Measurements from ENCODE around the gene CCDC141. TPM values are rescaled to one million over a fixed set of nuclear protein-coding genes. Genes with fewer than 3 reads are reported as not detected.

The CCDC141 gene
- total RNA-seq, 1 donor from 2014 or later: 1.2 TPM

DNA sequence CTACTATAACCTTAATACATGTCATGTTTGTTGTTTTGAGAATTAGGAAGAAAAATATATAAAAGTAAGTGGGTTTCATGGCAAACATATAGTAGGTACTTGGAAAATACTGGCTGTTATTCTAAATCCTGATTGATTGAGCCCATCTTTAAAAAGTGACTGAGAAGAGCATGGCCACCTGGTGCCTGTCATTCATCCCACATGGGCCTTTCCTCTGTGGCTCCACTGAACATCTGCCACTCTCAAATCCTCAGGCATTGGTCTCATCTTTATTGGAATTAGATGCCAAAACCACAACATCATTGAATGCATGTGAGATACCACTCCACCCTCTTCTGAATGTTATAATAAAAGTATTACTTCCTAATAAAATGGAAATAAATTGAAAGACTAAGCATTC lies 141.1 kb downstream of the CCDC141 start:
- DNase-seq: no peak

GRCh38 chr2:178905261-178905660 lies 144.7 kb downstream of the CCDC141 start:
- DNase-seq: no peak

DNA sequence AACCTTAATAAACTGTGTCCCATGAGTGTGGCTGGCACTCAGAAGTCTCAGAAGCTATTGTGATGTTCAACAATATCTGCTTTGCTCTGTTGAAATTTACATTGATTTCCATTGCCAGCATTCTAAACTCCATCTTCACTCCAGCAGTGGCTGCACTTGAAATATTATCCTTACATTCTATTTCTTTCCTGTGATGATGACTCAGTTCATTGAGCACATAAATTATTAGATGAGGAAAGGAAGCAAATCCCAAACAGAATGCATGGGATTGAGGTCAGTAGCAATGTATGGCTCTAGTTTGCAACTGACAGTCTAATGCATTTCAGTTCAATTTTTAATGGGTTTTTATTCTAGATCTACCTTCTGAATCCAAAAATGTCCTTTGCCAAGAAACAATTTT lies 150.3 kb downstream of the CCDC141 start:
- no peak for DNase-seq

- no peak for DNase-seq
Observed at GRCh38 chr2:178895872-178896271, 154.1 kb downstream of the CCDC141 start.

GRCh38 chr2:178895171-178895570 lies 154.8 kb downstream of the CCDC141 start:
- no peak for DNase-seq

DNA sequence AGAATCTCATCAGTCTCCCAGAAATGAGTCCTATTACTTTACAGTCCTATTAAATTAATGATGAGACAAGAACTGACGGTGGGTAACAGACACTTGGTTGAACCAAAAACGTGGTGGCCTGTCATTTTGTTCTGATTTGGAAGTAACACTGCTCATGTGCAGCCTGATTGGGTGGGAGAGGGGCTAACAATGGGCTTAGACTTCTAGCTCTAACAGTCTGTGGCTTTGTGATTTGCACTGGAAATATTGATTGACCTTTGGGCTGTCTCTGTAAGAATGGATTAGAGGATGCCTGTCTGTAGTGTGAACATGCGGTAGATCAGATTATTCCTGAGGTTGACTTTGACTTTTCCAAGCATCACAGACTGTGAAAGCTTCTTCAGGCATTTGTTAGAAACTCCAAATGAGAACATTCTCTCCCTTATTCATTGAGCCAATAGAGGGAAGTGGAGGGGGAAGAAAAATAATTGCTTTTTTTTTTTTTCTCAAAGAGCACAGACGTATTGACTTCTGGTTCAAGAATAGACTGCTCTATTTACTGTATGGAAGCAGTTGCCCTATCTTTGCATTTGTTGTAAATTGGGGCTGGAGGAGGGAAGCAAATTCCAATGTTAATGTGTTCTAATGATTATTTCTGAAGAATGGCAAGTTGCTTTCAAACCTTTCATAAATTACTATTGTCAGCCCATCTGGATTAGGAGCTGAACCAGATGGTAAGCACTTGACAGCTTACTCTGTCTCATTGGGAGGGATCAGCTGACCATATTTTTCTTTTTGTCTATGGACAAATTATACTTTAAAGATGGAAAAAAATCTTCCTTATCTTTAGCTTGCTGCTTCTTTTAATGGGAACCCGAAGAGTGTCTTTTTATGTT lies 156.9 kb downstream of the CCDC141 start:
- DNase-seq: no peak

DNA sequence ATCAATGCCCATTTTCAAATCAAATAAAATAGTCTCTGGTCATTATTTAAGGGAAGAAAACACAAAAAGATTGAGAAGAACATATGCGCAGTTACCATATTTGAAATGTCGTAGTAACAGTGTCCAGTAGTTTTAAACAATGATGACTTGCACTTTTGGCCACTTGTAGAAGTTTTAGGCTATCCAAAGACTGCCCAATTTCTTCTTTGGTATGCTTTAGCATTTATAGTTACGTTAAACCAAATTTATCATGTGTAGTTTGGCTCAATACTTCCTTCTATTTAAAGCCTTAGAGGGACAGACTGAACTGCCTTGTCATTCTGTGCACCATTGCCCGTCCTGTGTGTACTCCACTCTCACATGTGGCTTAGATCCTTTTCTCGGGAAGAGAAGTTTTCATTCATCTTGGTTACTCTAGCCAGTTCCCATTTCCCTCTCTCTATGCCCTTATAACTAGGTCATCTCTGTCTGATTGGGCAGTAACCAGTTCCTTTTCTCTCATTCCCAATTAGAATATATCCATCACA lies 157.9 kb downstream of the CCDC141 start:
- DNase-seq: no peak

DNA sequence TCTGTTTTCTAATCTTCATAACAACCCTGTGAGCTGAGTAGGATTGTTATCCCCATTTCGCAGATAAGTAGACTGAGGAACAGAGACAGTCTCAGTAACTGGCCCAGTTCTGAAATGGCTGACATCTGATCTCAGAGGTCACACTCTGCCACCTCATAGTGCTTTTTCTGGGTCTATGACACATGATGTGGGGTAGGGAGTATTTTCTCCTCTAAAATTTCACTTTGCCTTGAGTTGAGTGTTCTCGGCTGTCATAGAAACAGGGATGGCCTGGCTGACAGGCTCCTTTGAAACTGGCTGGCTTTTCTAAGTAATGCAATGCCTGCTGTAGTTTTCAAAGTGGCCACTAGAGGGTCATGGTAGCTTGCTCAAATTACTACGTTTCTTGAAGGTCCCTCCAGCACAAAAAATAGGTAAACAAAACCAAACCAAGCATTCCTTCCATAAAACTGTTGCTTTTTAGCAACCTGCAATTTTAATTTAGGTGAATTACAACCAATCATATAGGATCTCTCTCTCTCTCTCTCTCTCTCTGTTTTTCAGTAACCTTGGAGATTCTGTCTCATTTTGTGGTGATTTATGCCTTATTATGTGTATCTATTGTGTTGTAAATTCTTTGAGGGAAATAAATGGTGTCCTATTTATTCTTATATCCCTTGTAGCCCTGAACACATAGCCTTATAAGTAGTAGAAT lies 158.5 kb downstream of the CCDC141 start:
- DNase-seq: peak; percentile 88

DNA sequence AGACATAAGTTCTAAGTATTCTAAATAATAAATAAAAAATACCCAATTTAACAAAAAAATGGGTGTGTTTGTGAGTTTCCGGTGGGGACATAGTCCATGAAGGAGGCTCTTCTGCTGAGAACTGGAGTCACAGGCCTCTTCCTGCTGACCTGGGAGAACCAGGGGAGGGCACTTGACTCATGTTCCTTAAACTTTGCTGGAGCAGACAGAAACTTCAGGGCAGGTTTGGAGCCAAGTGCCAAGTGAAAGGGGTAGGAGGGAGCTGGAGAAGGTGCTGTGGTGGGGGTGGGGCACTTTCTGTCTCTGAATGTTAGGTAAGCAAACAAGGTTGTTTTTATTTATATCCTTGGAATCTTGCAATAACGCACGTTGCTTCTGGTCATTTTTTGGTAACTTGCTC lies 163.9 kb downstream of the CCDC141 start:
- DNase-seq: no peak

DNA sequence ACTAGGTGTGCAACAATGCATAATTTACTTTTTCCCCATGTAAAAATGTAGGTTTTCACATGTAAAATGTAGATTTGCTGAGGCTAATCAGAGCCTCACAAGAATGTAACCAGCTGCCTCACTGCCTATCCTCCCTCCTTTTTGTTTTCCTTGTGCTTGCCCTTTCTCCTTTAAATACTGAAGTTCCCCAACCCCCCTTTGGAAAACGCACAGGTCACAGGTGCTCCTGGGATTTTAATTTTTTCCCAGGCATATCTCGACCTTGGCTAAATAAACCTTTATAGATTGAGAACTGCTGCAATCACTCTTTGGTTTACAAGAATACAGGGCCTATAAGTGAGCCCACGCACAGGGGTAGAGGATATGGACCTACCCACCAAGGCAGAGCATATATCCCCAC lies 165.5 kb downstream of the CCDC141 start:
- DNase-seq: no peak

DNA sequence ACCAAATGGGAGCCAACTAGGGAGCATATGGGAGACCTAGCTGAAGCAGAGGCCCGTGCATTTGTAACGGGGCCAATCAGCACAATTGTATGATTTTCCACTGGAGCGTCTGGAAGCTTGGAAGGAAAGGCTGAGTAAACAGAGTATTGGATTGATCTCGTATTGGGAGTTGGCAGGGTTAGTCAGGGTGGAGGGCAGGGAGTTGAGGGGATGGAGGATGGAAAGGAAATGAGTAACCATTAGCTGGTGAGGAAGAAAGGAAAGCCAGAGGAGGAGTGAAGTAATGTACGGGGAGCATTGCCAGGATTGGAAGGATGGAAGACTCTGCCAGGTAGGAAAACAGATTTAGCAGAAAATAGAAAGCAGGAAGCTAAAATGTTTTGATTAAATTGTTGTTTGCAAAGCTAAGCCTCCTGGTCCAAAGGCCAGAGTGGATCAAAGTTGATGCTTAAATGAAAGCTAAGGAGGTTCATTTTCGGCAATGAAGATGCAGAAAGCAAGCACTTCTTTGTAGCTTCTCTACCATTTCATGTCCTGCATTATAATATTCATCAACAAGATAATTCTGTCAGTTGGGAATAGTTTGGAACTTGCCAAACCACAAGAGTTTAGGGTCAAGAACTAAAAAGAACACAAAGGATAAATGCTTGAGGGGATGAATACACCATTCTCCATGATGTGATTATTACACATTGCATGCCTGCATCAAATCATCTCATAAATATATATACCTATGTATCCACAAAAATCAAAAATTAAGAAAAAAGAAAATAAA lies 167.1 kb downstream of the CCDC141 start:
- peak; percentile 73 for DNase-seq

GRCh38 chr2:178881075-178881474 lies 168.9 kb downstream of the CCDC141 start:
- DNase-seq: no peak

DNA sequence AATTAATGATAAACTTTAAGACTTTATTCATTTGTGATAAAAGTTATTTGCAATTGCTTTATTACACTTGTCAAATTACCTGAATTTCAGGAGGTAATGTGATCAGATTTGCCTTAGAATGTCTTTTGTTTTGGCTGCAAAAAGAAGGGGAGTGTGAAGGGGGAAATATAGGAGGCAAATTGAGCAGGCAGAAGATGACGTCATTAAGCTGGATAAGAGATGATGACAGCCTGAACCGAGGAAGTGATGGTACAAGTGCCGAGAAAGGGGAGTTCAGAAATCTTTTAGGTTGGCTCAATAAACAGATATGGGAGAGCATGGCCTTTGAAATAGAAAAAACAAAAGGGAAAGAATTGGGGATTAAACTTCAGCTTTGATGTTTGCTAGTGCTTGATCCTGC lies 169.7 kb downstream of the CCDC141 start:
- DNase-seq: no peak

- DNase-seq: no peak
Observed at GRCh38 chr2:178877874-178878273, 172.1 kb downstream of the CCDC141 start.

DNA sequence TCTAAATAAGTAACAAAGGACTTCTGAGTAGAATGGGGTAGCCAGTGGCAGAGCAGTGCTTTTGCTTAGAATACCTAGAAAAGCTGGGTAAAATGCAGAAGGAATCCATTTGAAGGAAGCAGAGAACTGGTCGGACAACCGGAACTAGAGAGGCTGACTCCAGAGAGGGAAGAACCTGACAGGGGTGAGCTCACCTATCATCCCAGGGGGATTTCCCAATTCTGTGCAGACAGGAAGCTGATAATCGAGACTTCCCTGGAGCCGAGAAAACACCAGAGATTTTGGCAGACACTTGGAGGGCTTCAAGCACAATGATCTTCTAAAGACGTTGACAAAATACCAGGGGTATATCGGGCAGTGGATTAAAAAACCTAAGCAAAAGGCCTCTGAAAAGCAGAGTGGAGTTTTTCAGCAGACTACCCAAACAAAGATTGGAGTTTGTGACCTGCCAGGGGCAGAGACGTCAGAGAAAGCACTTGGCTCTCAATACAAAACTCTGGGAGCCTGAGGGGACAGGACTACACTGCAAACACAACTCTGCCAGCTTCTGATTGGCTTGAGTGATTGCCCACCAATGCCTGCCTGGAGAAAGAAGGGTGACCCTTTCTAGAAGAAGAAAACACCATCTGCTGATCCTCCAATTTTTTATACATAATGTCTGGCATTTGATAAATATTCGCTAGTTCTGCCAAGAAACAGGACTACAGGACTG lies 175.3 kb downstream of the CCDC141 start:
- DNase-seq: peak; percentile 51

GRCh38 chr2:178873912-178874311 lies 176.0 kb downstream of the CCDC141 start:
- DNase-seq: no peak

DNA sequence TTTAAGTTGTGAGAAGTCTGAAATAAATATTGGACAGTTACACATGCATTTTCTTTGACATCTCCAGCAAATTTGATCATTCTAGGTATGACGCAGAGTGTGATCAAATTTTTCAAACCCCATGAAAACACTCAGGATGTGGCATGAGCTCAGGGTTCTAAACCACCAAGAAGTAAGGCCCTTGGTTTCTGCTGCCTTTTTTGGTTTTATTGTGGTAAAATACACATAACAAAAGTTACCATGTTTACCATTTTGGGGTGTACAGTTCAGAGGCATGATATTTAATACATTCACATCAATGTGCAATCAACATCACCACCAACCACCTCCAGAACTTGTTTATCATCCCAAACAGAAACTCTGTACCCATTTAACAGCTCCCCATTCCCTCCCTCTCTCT lies 178.4 kb downstream of the CCDC141 start:
- no peak for DNase-seq

- peak; percentile 66 for DNase-seq
Observed at GRCh38 chr2:178870703-178871102, 179.2 kb downstream of the CCDC141 start.

DNA sequence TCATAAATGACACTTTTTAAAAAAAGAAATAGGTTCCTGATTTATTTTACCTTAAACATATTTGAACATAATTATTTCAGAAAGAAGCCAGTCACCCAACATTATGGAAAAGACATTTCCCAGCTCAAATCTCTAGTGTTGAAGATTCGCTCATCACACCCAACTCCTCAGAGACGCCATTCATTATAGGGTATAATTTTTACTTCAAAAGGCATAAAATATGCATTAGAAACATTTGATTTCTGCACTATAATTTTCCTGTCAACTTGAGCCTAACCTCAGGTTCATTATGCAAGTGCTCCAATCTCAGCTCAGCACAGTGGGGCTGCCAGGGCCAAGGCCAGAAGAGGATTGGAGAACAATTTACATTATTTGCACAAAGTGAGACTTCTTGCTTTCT lies 183.9 kb downstream of the CCDC141 start:
- no peak for DNase-seq

GRCh38 chr2:178865146-178865936 lies 184.6 kb downstream of the CCDC141 start:
- peak; percentile 21 for DNase-seq

- DNase-seq: peak; percentile 86
Observed at GRCh38 chr2:178863856-178864620, 185.9 kb downstream of the CCDC141 start.

Data from dermis blood vessel endothelial cell (primary cell).